ENCODE measurements around the gene RAD21L1.

Gene RAD21L1

GRCh38 chr20:1292620-1293019 is 66.8 kb downstream of the RAD21L1 start:
- no peaks in the 10 kb centered on the region for H4K20me1 ChIP-seq (ENCODE audit: low read depth, low read length)

DNA sequence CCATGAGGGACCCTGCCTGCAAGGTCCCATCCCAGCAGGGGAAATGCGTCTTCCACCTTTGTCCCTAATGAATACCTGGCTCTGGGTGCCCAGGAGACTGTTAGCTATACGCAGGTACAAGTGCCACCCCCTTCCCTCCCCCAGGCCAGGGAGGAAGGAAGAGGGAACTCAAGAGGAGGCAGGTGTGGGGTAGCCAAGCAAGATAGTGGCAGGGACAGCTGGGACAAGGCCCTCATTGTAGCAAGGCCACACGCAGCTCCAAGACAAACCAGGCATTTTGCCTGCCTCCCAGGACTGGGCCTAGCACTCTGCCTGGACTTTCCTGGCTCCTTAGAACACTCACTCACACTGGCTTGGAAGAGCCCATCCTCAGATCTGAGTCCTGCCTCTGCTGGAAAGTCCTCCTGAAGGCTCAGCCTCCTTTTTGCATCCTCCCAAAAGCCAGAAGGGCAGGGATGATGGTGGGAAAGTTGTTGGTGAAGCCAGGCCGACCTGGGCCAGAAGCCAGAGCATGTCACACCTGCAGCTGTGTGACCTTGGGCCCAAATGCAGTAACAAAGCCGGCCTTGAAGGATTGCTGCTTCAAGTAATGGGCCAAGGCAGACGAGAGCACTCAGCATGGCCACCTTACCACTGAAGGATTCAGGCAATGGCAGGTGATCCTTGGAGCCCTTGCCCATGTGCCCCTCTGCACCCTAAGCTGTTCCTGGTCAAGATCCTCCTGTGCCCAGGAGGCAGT is 68.0 kb downstream of the RAD21L1 start:
- Histone ChIP-seq H3K36me3 (ENCODE audit: low read length) (no peaks in the 10 kb centered on the region), H3K79me2 (ENCODE audit: insufficient read depth, low read length) (no peaks in the 10 kb centered on the region), H3K4me3 (ENCODE audit: insufficient read depth, low read length, poor library complexity, severe bottlenecking) (no peak overlapping the region), H3F3A (ENCODE audit: insufficient read depth) (no peaks in the 10 kb centered on the region), H3K4me2 (ENCODE audit: low read depth, low read length, poor library complexity, severe bottlenecking) (no peak overlapping the region), H3K9me3 (ENCODE audit: insufficient read depth, low read length) (no peaks in the 10 kb centered on the region), H2AFZ (ENCODE audit: low read depth, low read length, severe bottlenecking) (no peak overlapping the region), H3K27ac (ENCODE audit: low read depth, low read length) (no peak overlapping the region), H3K9me2 (replicated peaks; ENCODE audit: insufficient read depth, low read length) (no peaks in the 10 kb centered on the region), H4K20me1 (ENCODE audit: low read depth, low read length) (no peaks in the 10 kb centered on the region), H3K9ac (ENCODE audit: low read length) (no peak overlapping the region), H3K27me3 (ENCODE audit: low read length) (no peaks in the 10 kb centered on the region)
- no peak for TF ChIP-seq CTCF (IDR thresholded peaks at IDR 0.05; ENCODE audit: insufficient read depth, low read length, poor library complexity, severe bottlenecking)
- no peak for TF ChIP-seq EZH2phosphoT487 (conservative IDR thresholded peaks at IDR 0.05; ENCODE audit: low read length)

More at GRCh38 chr20:1292620-1293019, 66.8 kb downstream of the RAD21L1 start:
- H3K27me3 ChIP-seq (ENCODE audit: low read length): no peaks in the 10 kb centered on the region
- H3K27ac ChIP-seq (ENCODE audit: low read depth, low read length): no peak overlapping the region
- H3K9ac ChIP-seq (ENCODE audit: low read length): no peak overlapping the region
- no peak overlapping the region for H3K4me3 ChIP-seq (ENCODE audit: insufficient read depth, low read length, poor library complexity, severe bottlenecking)
- H3K4me2 ChIP-seq (ENCODE audit: low read depth, low read length, poor library complexity, severe bottlenecking): no peak overlapping the region
- H3K9me3 ChIP-seq (ENCODE audit: insufficient read depth, low read length): no peaks in the 10 kb centered on the region
- no peak for TF ChIP-seq EZH2phosphoT487 (conservative IDR thresholded peaks at IDR 0.05; ENCODE audit: low read length)
- no peak for TF ChIP-seq CTCF (IDR thresholded peaks at IDR 0.05; ENCODE audit: insufficient read depth, low read length, poor library complexity, severe bottlenecking)
- H3K9me2 ChIP-seq (replicated peaks; ENCODE audit: insufficient read depth, low read length): no peaks in the 10 kb centered on the region
- no peak overlapping the region for H2AFZ ChIP-seq (ENCODE audit: low read depth, low read length, severe bottlenecking)
- no peaks in the 10 kb centered on the region for H3K79me2 ChIP-seq (ENCODE audit: insufficient read depth, low read length)
- H3F3A ChIP-seq (ENCODE audit: insufficient read depth): no peaks in the 10 kb centered on the region
- no peaks in the 10 kb centered on the region for H3K36me3 ChIP-seq (ENCODE audit: low read length)

DNA sequence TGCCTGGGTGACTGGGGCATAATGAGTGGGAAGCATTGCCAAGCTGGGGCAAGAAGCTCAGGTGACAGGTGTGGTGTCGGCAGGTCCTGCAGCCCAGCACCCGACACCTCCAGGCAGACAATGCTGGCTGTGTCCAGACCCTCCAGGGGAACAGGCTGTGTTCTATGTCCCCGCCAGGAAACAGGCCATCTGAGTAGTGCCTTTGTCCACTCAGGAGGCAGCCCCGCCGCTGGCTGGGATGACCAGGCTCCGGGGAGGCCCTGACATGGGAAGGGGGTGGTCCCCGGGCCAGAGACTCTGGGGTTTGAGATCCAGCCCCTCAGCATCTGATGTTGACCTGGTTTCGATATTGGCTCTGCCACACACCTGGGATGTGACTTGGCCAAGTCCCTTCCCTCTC is 68.7 kb downstream of the RAD21L1 start:
- Histone ChIP-seq H3F3A (ENCODE audit: insufficient read depth) (no peaks in the 10 kb centered on the region), H2AFZ (ENCODE audit: low read depth, low read length, severe bottlenecking) (no peak overlapping the region), H3K4me2 (ENCODE audit: low read depth, low read length, poor library complexity, severe bottlenecking) (no peak overlapping the region), H3K9ac (ENCODE audit: low read length) (no peak overlapping the region), H3K36me3 (ENCODE audit: low read length) (no peaks in the 10 kb centered on the region), H3K9me2 (replicated peaks; ENCODE audit: insufficient read depth, low read length) (no peaks in the 10 kb centered on the region), H3K4me3 (ENCODE audit: insufficient read depth, low read length, poor library complexity, severe bottlenecking) (no peak overlapping the region), H3K9me3 (ENCODE audit: insufficient read depth, low read length) (no peaks in the 10 kb centered on the region), H4K20me1 (ENCODE audit: low read depth, low read length) (no peaks in the 10 kb centered on the region), H3K79me2 (ENCODE audit: insufficient read depth, low read length) (no peaks in the 10 kb centered on the region), H3K27ac (ENCODE audit: low read depth, low read length) (no peak overlapping the region), H3K27me3 (ENCODE audit: low read length) (no peaks in the 10 kb centered on the region)
- no peak for TF ChIP-seq CTCF (IDR thresholded peaks at IDR 0.05; ENCODE audit: insufficient read depth, low read length, poor library complexity, severe bottlenecking)
- TF ChIP-seq EZH2phosphoT487 (conservative IDR thresholded peaks at IDR 0.05; ENCODE audit: low read length): no peak
